HG03558 (cell line): ENCODE results near the gene GRAMD4.

Experiments used
- ATAC-seq: cut with Tn5 transposase; IDR thresholded peaks from one replicate; pipeline ENCODE4 v1.9.1; 2021; ENCODE audit warnings: moderate number of reproducible peaks; ENCODE audit not compliant: unreplicated experiment; ENCODE audit errors: extremely low read depth

The GRAMD4 gene

GRCh38 chr22:46582281-46582933, 37.8 kb upstream of the GRAMD4 start:
- no peak for ATAC-seq

- no peak for ATAC-seq
These were observed 36.6 kb upstream of the GRAMD4 start for GRCh38 chr22:46583571-46583970.

- ATAC-seq = no peak
These were observed 35.9 kb upstream of the GRAMD4 start for GRCh38 chr22:46584081-46584921.

- no peak for ATAC-seq
These were observed 34.7 kb upstream of the GRAMD4 start for GRCh38 chr22:46585340-46586122.

GRCh38 chr22:46586123-46586519, 34.1 kb upstream of the GRAMD4 start:
- no peak for ATAC-seq

- ATAC-seq = no peak
These were observed 33.6 kb upstream of the GRAMD4 start for GRCh38 chr22:46586531-46587011.

- ATAC-seq = no peak
These were observed 33.1 kb upstream of the GRAMD4 start for GRCh38 chr22:46587061-46587460.

GRCh38 chr22:46587492-46588278, 32.5 kb upstream of the GRAMD4 start:
- ATAC-seq = no peak

GRCh38 chr22:46588279-46589140, 31.7 kb upstream of the GRAMD4 start:
- no peak for ATAC-seq

- ATAC-seq = no peak
These were observed 30.9 kb upstream of the GRAMD4 start for GRCh38 chr22:46589141-46589748.

- ATAC-seq = no peak
These were observed 30.3 kb upstream of the GRAMD4 start for GRCh38 chr22:46589871-46590271.

- no peak for ATAC-seq
These were observed 29.9 kb upstream of the GRAMD4 start for GRCh38 chr22:46590334-46590733.

- ATAC-seq = no peak
These were observed 28.3 kb upstream of the GRAMD4 start for GRCh38 chr22:46591930-46592329.

- ATAC-seq = no peak
These were observed 27.8 kb upstream of the GRAMD4 start for GRCh38 chr22:46592390-46592872.

- no peak for ATAC-seq
These were observed 26.9 kb upstream of the GRAMD4 start for GRCh38 chr22:46593211-46593681.

GRCh38 chr22:46593996-46594946, 25.9 kb upstream of the GRAMD4 start:
- no peak for ATAC-seq

GRCh38 chr22:46594947-46595298, 25.3 kb upstream of the GRAMD4 start:
- ATAC-seq = no peak
